ENCODE data around the gene EIF2D. TPM values are rescaled to one million over a fixed set of nuclear protein-coding genes. Genes with fewer than 3 reads are reported as not detected.
A peak's percentile ranks its signal among the peaks of the same experiment; 100 is the strongest.

EIF2D gene
- polyA plus RNA-seq, 3 donors, result 16.4 to 31.6 (median 16.8) TPM

DNA sequence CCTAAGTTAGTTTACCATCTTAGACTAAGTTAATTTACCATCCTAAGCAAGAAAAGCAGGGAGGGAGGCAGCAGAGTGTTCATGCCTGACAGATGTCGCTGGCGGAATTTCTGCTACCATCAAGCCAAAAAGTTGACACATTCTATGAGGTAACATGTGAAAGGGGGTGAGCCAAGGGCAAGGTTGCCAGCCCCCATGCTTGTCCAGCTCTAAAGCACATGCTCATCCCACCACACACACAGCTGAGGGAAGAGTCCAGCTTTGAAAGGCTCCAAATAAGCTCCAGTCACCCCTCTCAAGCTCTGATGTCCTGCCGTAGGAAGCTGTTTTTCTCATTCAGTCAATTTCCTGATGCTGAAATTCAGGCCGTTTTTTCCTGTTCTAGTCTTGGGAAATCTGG is 46.3 kb downstream of the EIF2D start:
- H3K4me3 ChIP-seq (replicated peaks in 1 of 3; ENCODE audit: low read depth in 2 of 3, low read length in 3 of 3), result no peak overlapping the region
- no peaks in the 10 kb centered on the region for H3K9me3 ChIP-seq (replicated peaks in 1 of 2; ENCODE audit: control insufficient read depth in 1 of 2, insufficient read depth in 1 of 2, low read length in 2 of 2)
- Mint-ChIP-seq H3K4me3 (peak overlapping the region in 1 of 2 donors; percentile 20), H3K9me3 (peaks cover 0 to 3% (median 0%) of the 10 kb centered on the region in 7 donors), H3K27ac (peak overlapping the region in 3 of 7 donors; percentile 51 to 77 (median 63)), H3K4me1 (peaks cover 90% of the 10 kb centered on the region), H3K36me3 (peaks cover 85 to 97% of the 10 kb centered on the region in 2 donors), H3K27me3 (ENCODE audit: low read depth in 3 of 3) (no peaks in the 10 kb centered on the region)
- no peak overlapping the region for H3K4me2 ChIP-seq (replicated peaks; ENCODE audit: extremely low read depth, low read length, poor library complexity, severe bottlenecking)
- H3K27me3 ChIP-seq (ENCODE audit: control insufficient read depth in 2 of 2, insufficient read depth in 2 of 2, low read length in 2 of 2), result no peaks in the 10 kb centered on the region
- no peak overlapping the region for H2AFZ ChIP-seq (ENCODE audit: insufficient read depth, low read depth, low read length, poor library complexity, severe bottlenecking)
- intact Hi-C loops (cut with micrococcal nuclease), result no loop called here
- WGBS (ENCODE audit: insufficient coverage), result no CpG with 5 or more reads among the region's 4 CpGs
- peak overlapping the region in 1 of 2 donors; percentile 17 for H3K27ac ChIP-seq (ENCODE audit: low read depth in 1 of 2, low read length in 2 of 2)
- TF ChIP-seq, protein P1, sequence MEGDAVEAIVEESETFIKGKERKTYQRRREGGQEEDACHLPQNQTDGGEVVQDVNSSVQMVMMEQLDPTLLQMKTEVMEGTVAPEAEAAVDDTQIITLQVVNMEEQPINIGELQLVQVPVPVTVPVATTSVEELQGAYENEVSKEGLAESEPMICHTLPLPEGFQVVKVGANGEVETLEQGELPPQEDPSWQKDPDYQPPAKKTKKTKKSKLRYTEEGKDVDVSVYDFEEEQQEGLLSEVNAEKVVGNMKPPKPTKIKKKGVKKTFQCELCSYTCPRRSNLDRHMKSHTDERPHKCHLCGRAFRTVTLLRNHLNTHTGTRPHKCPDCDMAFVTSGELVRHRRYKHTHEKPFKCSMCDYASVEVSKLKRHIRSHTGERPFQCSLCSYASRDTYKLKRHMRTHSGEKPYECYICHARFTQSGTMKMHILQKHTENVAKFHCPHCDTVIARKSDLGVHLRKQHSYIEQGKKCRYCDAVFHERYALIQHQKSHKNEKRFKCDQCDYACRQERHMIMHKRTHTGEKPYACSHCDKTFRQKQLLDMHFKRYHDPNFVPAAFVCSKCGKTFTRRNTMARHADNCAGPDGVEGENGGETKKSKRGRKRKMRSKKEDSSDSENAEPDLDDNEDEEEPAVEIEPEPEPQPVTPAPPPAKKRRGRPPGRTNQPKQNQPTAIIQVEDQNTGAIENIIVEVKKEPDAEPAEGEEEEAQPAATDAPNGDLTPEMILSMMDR (IDR thresholded peaks at IDR 0.05), result no peak
- peaks cover 72 to 92% of the 10 kb centered on the region in 2 donors for H3K36me3 ChIP-seq (replicated peaks in 1 of 2; ENCODE audit: control insufficient read depth in 1 of 2, insufficient read depth in 2 of 2, low read length in 2 of 2)
- peaks cover 99% of the 10 kb centered on the region for H3K79me2 ChIP-seq (ENCODE audit: insufficient read depth, low read length)
- no peak for DNase-seq
- H3K9ac ChIP-seq (ENCODE audit: insufficient read depth, low read length, poor library complexity, severe bottlenecking), result no peak overlapping the region
- H3K4me1 ChIP-seq (ENCODE audit: control insufficient read depth in 1 of 2, insufficient read depth in 2 of 2, low read length in 2 of 2), result peaks cover 42 to 82% of the 10 kb centered on the region in 2 donors
- peaks cover 96% of the 10 kb centered on the region for H4K20me1 ChIP-seq (ENCODE audit: insufficient read depth, low read length)

DNA sequence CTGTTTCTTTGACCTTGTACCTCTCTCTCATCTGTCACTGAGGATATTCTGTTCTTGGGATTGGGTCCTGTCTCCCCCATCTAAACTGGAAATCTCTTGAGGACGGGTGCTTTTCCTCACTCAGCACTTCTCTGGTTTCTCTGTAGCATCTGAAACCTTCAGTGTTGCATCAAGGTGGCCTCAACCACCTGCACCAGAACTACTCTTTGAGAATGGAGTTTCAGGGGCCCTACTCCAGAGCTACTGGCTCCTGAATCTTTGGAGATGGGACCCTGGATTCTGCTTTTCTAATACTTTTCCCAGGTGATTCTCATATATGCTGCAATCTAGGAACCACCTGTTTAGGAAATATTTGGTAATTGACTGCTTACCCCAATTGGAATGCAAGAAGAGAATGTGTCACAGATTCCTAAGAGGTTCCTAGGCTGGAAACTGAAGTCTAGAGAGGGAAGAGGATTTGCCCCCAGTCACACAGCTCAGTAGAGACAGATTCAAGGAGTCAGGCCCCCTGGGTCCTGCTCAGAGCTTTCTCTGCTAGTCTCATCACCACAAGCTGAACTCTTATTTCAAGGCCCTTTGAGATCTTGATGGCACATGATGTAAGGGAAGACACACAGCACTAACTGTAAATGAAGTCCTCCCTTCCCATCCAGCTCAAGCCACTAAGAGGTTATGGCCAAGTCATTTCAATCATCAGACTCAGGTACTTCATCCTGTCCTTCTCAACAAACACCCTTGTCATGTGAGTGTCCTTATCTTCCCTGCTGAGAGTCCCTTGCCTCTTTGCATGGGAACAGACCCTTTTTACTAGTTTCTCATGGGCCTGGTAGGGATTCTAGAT is 48.7 kb downstream of the EIF2D start:
- Histone ChIP-seq H2AFZ (ENCODE audit: insufficient read depth, low read depth, low read length, poor library complexity, severe bottlenecking) (no peak overlapping the region), H4K20me1 (ENCODE audit: insufficient read depth, low read length) (peaks cover 95% of the 10 kb centered on the region), H3K79me2 (ENCODE audit: insufficient read depth, low read length) (peaks cover 99% of the 10 kb centered on the region), H3K27me3 (ENCODE audit: control insufficient read depth in 2 of 2, insufficient read depth in 2 of 2, low read length in 2 of 2) (no peaks in the 10 kb centered on the region), H3K9me3 (replicated peaks in 1 of 2; ENCODE audit: control insufficient read depth in 1 of 2, insufficient read depth in 1 of 2, low read length in 2 of 2) (no peaks in the 10 kb centered on the region), H3K27ac (ENCODE audit: low read depth in 1 of 2, low read length in 2 of 2) (peak overlapping the region; percentile 14 to 61), H3K4me1 (ENCODE audit: control insufficient read depth in 1 of 2, insufficient read depth in 2 of 2, low read length in 2 of 2) (peaks cover 66 to 97% of the 10 kb centered on the region in 2 donors), H3K9ac (ENCODE audit: insufficient read depth, low read length, poor library complexity, severe bottlenecking) (no peak overlapping the region), H3K4me3 (replicated peaks in 1 of 3; ENCODE audit: low read depth in 2 of 3, low read length in 3 of 3) (peak overlapping the region in 1 of 3 experiments; percentile 58), H3K4me2 (replicated peaks; ENCODE audit: extremely low read depth, low read length, poor library complexity, severe bottlenecking) (peak overlapping the region; percentile 56), H3K36me3 (replicated peaks in 1 of 2; ENCODE audit: control insufficient read depth in 1 of 2, insufficient read depth in 2 of 2, low read length in 2 of 2) (peaks cover 72 to 87% of the 10 kb centered on the region in 2 donors)
- no peak for DNase-seq
- H3K27ac Mint-ChIP-seq, result peak overlapping the region; percentile 64 to 89 (median 85)
- no CpG with 5 or more reads among the region's 1 CpG for WGBS (ENCODE audit: insufficient coverage)
- H3K4me3 Mint-ChIP-seq, result peak overlapping the region; percentile 60 to 64
- TF ChIP-seq, protein P1 (IDR thresholded peaks at IDR 0.05), result no peak
- H3K9me3 Mint-ChIP-seq, result peaks cover 0 to 3% (median 0%) of the 10 kb centered on the region in 7 donors
- H3K4me1 Mint-ChIP-seq, result peaks cover 90% of the 10 kb centered on the region
- intact Hi-C loops (cut with micrococcal nuclease), result no loop called here
- no peaks in the 10 kb centered on the region for H3K27me3 Mint-ChIP-seq (ENCODE audit: low read depth in 3 of 3)
- peaks cover 83 to 94% of the 10 kb centered on the region in 2 donors for H3K36me3 Mint-ChIP-seq
